DOHH2 (cell line): Measurements from ENCODE around the gene SLCO2A1.

Experiments used
- H3F3A ChIP-seq: fragments of 200-600 bp; sonication (generic), shearing (Covaris generic); 2 replicates; pipeline ENCODE4 v1.6.0; 2016; ENCODE audit warnings: antibody characterized with exemption, mild to moderate bottlenecking; ENCODE audit not compliant: control insufficient read depth, insufficient read depth
- H3K27ac ChIP-seq: fragments of 200-600 bp; sonication (generic); 2 replicates; pipeline ENCODE4 v1.5.1; 2014; ENCODE audit warnings: low read depth, mild to moderate bottlenecking, low read length, moderate library complexity
- H3K27me3 ChIP-seq: fragments of 200-600 bp; sonication (generic); 2 replicates; pipeline ENCODE4 v1.6.1; 2014; ENCODE audit warnings: mild to moderate bottlenecking, low read length, mixed read lengths; ENCODE audit not compliant: control insufficient read depth
- H3K36me3 ChIP-seq: fragments of 200-600 bp; sonication (generic); 2 replicates; pipeline ENCODE4 v1.6.1; 2014; ENCODE audit warnings: mild to moderate bottlenecking, low read length, moderate library complexity, mixed read lengths; ENCODE audit not compliant: control insufficient read depth
- H3K4me1 ChIP-seq: fragments of 200-600 bp; sonication (generic); 2 replicates; pipeline ENCODE4 v1.6.1; 2014; ENCODE audit warnings: mild to moderate bottlenecking, low read length, mixed read lengths; ENCODE audit not compliant: control insufficient read depth
- H3K4me2 ChIP-seq: fragments of 200-600 bp; sonication (generic); 2 replicates; pipeline ENCODE4 v1.6.0; 2014; ENCODE audit warnings: mild to moderate bottlenecking, low read length, moderate library complexity
- H3K4me3 ChIP-seq: fragments of 200-600 bp; sonication (generic); 2 replicates; pipeline ENCODE4 v1.5.1; 2014; ENCODE audit warnings: mild to moderate bottlenecking, low read length, mixed read lengths
- H3K79me2 ChIP-seq: fragments of 200-600 bp; sonication (generic); 2 replicates; pipeline ENCODE4 v1.6.1; 2014; ENCODE audit warnings: mild to moderate bottlenecking, low read length, mixed read lengths; ENCODE audit not compliant: control insufficient read depth
- H3K9me2 ChIP-seq: fragments of 200-600 bp; sonication (generic); replicated peaks from 2 replicates; pipeline ENCODE4 v1.6.1; 2014; ENCODE audit warnings: mild to moderate bottlenecking, low read length, mixed read lengths; ENCODE audit not compliant: control insufficient read depth
- H3K9me3 ChIP-seq: fragments of 200-600 bp; sonication (generic); 2 replicates; pipeline ENCODE4 v1.6.1; 2014; ENCODE audit warnings: antibody characterized with exemption, low read length, mixed read lengths; ENCODE audit not compliant: control insufficient read depth, insufficient read depth
- H4K20me1 ChIP-seq: fragments of 200-600 bp; sonication (generic); 2 replicates; pipeline ENCODE4 v1.6.0; 2014; ENCODE audit warnings: low read depth, mild to moderate bottlenecking, antibody characterized with exemption, low read length, moderate library complexity; ENCODE audit not compliant: control insufficient read depth, insufficient read depth
- CTCF ChIP-seq: fragments of 200-600 bp; sonication (generic); IDR thresholded peaks from one replicate; pipeline ENCODE4 v1.5.1; 2014; ENCODE audit warnings: antibody characterized with exemption, mild to moderate bottlenecking, low read depth, low read length; ENCODE audit not compliant: poor library complexity, severe bottlenecking
- EZH2phosphoT487 ChIP-seq: fragments of 200-600 bp; sonication (generic); IDR thresholded peaks from 2 replicates; pipeline ENCODE4 v1.6.1; 2017; ENCODE audit warnings: borderline replicate concordance, mild to moderate bottlenecking, antibody characterized with exemption, low read length, moderate library complexity, mixed read lengths

Gene SLCO2A1

DNA sequence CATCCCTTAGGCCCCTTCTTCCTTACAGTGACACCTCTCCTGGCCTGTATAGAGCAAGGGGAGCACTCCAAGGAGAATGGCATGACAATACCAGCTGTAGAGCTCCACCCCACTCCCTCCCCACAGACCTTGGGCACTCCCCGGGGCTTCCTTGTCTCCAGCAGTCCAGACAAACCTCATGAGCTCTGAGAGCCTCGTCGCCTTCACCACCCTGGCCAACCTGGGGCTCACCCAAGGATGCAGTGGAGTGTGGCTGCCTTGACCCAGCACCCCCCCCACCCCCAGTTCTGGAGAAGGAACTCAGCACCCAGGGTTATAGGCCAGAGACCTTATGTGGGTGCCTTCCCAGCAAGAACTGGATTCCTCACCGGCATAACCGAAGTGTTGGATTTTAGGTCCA lies 7.4 kb upstream of the SLCO2A1 start:
- Histone ChIP-seq H3K36me3 (no peaks in the 10 kb centered on the region), H3K27me3 (peaks cover 3% of the 10 kb centered on the region; the same call in 1 of the 2 replicates)

GRCh38 chr3:134036291-134036690 lies 6.6 kb upstream of the SLCO2A1 start:
- Histone ChIP-seq H3K4me1 (no peaks in the 10 kb centered on the region), H3K36me3 (no peaks in the 10 kb centered on the region), H3F3A (no peaks in the 10 kb centered on the region), H3K27me3 (no peaks in the 10 kb centered on the region), H3K4me2 (no peak overlapping the region), H3K27ac (no peak overlapping the region), H3K79me2 (no peaks in the 10 kb centered on the region), H3K9me3 (no peaks in the 10 kb centered on the region), H3K4me3 (no peak overlapping the region), H4K20me1 (no peaks in the 10 kb centered on the region), H3K9me2 (no peaks in the 10 kb centered on the region)
- no peak for TF ChIP-seq EZH2phosphoT487
- TF ChIP-seq CTCF, result no peak

More for the DNA sequence above, 7.4 kb upstream of the SLCO2A1 start:
- no peaks in the 10 kb centered on the region for H3F3A ChIP-seq
- H3K4me1 ChIP-seq, result no peaks in the 10 kb centered on the region
- no peak overlapping the region for H3K27ac ChIP-seq
- H3K79me2 ChIP-seq, result no peaks in the 10 kb centered on the region
- no peaks in the 10 kb centered on the region for H3K9me2 ChIP-seq
- no peak overlapping the region for H3K4me2 ChIP-seq
- no peak for TF ChIP-seq CTCF
- TF ChIP-seq EZH2phosphoT487, result no peak
- 0 out of 2 replicates have a peak, but pooled peaks cover 4% of the 10 kb centered on the region for H3K9me3 ChIP-seq
- H4K20me1 ChIP-seq, result no peaks in the 10 kb centered on the region
- H3K4me3 ChIP-seq, result no peak overlapping the region

DNA sequence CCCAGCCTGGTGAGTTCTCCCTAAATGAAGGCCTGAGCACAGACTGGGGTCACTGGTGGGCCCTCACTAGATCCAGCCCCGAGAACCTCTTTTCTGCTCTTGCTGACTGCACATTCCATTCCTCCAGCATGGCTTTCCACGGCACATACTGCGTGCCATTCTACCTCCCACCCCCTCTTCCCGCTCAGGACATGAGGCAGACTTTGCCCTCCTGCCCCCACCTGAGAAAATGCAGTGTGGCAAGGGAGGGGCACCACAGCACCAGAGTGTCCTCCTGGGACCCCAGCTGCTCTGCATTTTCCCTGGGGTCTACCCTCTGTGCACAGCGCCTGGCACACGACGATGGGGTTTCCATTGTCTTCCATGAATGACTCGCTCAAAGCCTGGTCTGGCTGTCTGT lies 6.1 kb upstream of the SLCO2A1 start:
- Histone ChIP-seq H3K4me2 (no peak overlapping the region), H4K20me1 (no peaks in the 10 kb centered on the region), H3K36me3 (no peaks in the 10 kb centered on the region), H3K27me3 (no peaks in the 10 kb centered on the region), H3F3A (no peaks in the 10 kb centered on the region), H3K4me3 (no peak overlapping the region), H3K27ac (no peak overlapping the region), H3K4me1 (no peaks in the 10 kb centered on the region), H3K9me2 (no peaks in the 10 kb centered on the region), H3K9me3 (no peaks in the 10 kb centered on the region), H3K79me2 (no peaks in the 10 kb centered on the region)
- TF ChIP-seq CTCF, result no peak
- no peak for TF ChIP-seq EZH2phosphoT487
